Measurements from ENCODE around the gene OLAH.

GRCh38 chr10:15121707-15122106, 78.0 kb downstream of the OLAH start:
- TF ChIP-seq CTCF (IDR thresholded peaks at IDR 0.05) (no peak), POLR2A (IDR thresholded peaks at IDR 0.05) (no peak)
